Fibroblast of villous mesenchyme (primary cell): ENCODE data around the gene ATP8A2. TPM values are rescaled to one million over a fixed set of nuclear protein-coding genes. Genes with fewer than 3 reads are reported as not detected.

Experiments
- DNase-seq: peaks from one replicate; pipeline ENCODE4 v3.0.0-alpha.2; 2010; ENCODE audit warnings: low read depth
- H3K4me3 ChIP-seq: 2 replicates; pipeline ENCODE4 v1.5.1; 2011; ENCODE audit warnings: low read depth, mild to moderate bottlenecking, low read length
- CTCF ChIP-seq: IDR thresholded peaks from 2 replicates; pipeline ENCODE4 v1.5.1; 2012; ENCODE audit warnings: low read depth, mild to moderate bottlenecking, low read length; ENCODE audit not compliant: insufficient read depth
- total RNA-seq: library from RNA; depleted of rRNA; stranded (reverse); fragments of >200 nt; gene quantifications from 2 replicates; pipeline ENCODE4 v1.2.3, GENCODE V29; 2012

ATP8A2 gene
- total RNA-seq, 1 donor = under 0.01 TPM

GRCh38 chr13:26029581-26030136 is 657.9 kb downstream of the ATP8A2 start:
- no peak for DNase-seq
- TF ChIP-seq CTCF = no peak
- H3K4me3 ChIP-seq = no peak overlapping the region

GRCh38 chr13:26030331-26030730 is 658.6 kb downstream of the ATP8A2 start:
- no peak for DNase-seq
- no peak for TF ChIP-seq CTCF
- H3K4me3 ChIP-seq = no peak overlapping the region

GRCh38 chr13:26034018-26034417 is 662.2 kb downstream of the ATP8A2 start:
- no peak overlapping the region for H3K4me3 ChIP-seq
- no peak for DNase-seq
- no peak for TF ChIP-seq CTCF

- no peak for DNase-seq
- no peak overlapping the region for H3K4me3 ChIP-seq
- TF ChIP-seq CTCF = no peak
Observed at GRCh38 chr13:26036383-26036782, 664.6 kb downstream of the ATP8A2 start.

- no peak overlapping the region for H3K4me3 ChIP-seq
- DNase-seq = no peak
- peak; percentile 8 for TF ChIP-seq CTCF
Observed at GRCh38 chr13:26037302-26037701, 665.5 kb downstream of the ATP8A2 start.

GRCh38 chr13:26038931-26039475 is 667.2 kb downstream of the ATP8A2 start:
- DNase-seq = no peak
- no peak for TF ChIP-seq CTCF
- no peak overlapping the region for H3K4me3 ChIP-seq

GRCh38 chr13:26041444-26041843 is 669.7 kb downstream of the ATP8A2 start:
- H3K4me3 ChIP-seq = no peak overlapping the region
- TF ChIP-seq CTCF = no peak
- DNase-seq = no peak
